ENCODE measurements around the gene SLX4IP.
"Not testable (repeated sequence)": the region's sequence is repeated elsewhere in the genome, so short reads cannot be mapped to it uniquely, and the experiment has no call there.

The SLX4IP gene

GRCh38 chr20:10573273-10573950 lies 138.3 kb downstream of the SLX4IP start:
- no peak for DNase-seq (ENCODE audit: low read depth in 3 of 3)

- no peak for DNase-seq (ENCODE audit: low read depth in 3 of 3)
These were observed 138.8 kb downstream of the SLX4IP start for GRCh38 chr20:10573951-10574339.

GRCh38 chr20:10576411-10577090 lies 141.4 kb downstream of the SLX4IP start:
- no peak for DNase-seq (ENCODE audit: low read depth in 3 of 3)

- no peak for DNase-seq (ENCODE audit: low read depth in 3 of 3)
These were observed 142.5 kb downstream of the SLX4IP start for GRCh38 chr20:10577648-10578047.

GRCh38 chr20:10578607-10579006 lies 143.5 kb downstream of the SLX4IP start:
- DNase-seq (ENCODE audit: low read depth in 3 of 3) = no peak

- no peak for DNase-seq (ENCODE audit: low read depth in 3 of 3)
These were observed 144.8 kb downstream of the SLX4IP start for GRCh38 chr20:10579942-10580341.

- DNase-seq (ENCODE audit: low read depth in 3 of 3) = no peak
These were observed 145.6 kb downstream of the SLX4IP start for GRCh38 chr20:10580700-10581099.

GRCh38 chr20:10581823-10582222 lies 146.7 kb downstream of the SLX4IP start:
- DNase-seq (ENCODE audit: low read depth in 3 of 3) = no peak

- no peak for DNase-seq (ENCODE audit: low read depth in 3 of 3)
These were observed 149.3 kb downstream of the SLX4IP start for GRCh38 chr20:10584371-10584770.

GRCh38 chr20:10585308-10585707 lies 150.2 kb downstream of the SLX4IP start:
- no peak for DNase-seq (ENCODE audit: low read depth in 3 of 3)

GRCh38 chr20:10586296-10586695 lies 151.2 kb downstream of the SLX4IP start:
- DNase-seq (ENCODE audit: low read depth in 3 of 3) = no peak

GRCh38 chr20:10590446-10590845 lies 155.3 kb downstream of the SLX4IP start:
- DNase-seq (ENCODE audit: low read depth in 3 of 3) = not testable (repeated sequence)

GRCh38 chr20:10590950-10591671 lies 156.0 kb downstream of the SLX4IP start:
- no peak for DNase-seq (ENCODE audit: low read depth in 3 of 3)

GRCh38 chr20:10591946-10592521 lies 156.9 kb downstream of the SLX4IP start:
- DNase-seq (ENCODE audit: low read depth in 3 of 3) = no peak

- no peak for DNase-seq (ENCODE audit: low read depth in 3 of 3)
These were observed 159.3 kb downstream of the SLX4IP start for GRCh38 chr20:10594296-10594868.

GRCh38 chr20:10595266-10595665 lies 160.2 kb downstream of the SLX4IP start:
- no peak for DNase-seq (ENCODE audit: low read depth in 3 of 3)

- no peak for DNase-seq (ENCODE audit: low read depth in 3 of 3)
These were observed 160.9 kb downstream of the SLX4IP start for GRCh38 chr20:10595985-10596384.

GRCh38 chr20:10596710-10597121 lies 161.6 kb downstream of the SLX4IP start:
- no peak for DNase-seq (ENCODE audit: low read depth in 3 of 3)

GRCh38 chr20:10597637-10598036 lies 162.5 kb downstream of the SLX4IP start:
- DNase-seq (ENCODE audit: low read depth in 3 of 3) = no peak

- DNase-seq (ENCODE audit: low read depth in 3 of 3) = no peak
These were observed 167.2 kb downstream of the SLX4IP start for GRCh38 chr20:10602221-10602871.

- no peak for DNase-seq (ENCODE audit: low read depth in 3 of 3)
These were observed 168.3 kb downstream of the SLX4IP start for GRCh38 chr20:10603378-10603777.

Data from stimulated activated CD4-positive, alpha-beta T cell treated with anti-CD3 and anti-CD28 coated beads, TNF-alpha, amount 100 ng/mL, for 4 hours (primary cell).